K562 (cell line): ENCODE results near the gene GALNT18. TPM values are rescaled to one million over a fixed set of nuclear protein-coding genes. Genes with fewer than 3 reads are reported as not detected.

Experiments used
- ATAC-seq: fragments of 200-7000 bp; cut with Tn5 transposase; 3 replicates; pipeline ENCODE4 v1.9.1; 2020; ENCODE audit warnings: moderate library complexity
- BruUV-seq: library from RNA; stranded (reverse); fragments of 400-500 nt; replicated peaks from 2 replicates; lab custom pipeline; 2021; lab: Mats Ljungman, UMichigan
- CTCF ChIA-PET: fragments of 300-600 bp; formaldehyde crosslinking; extraction: SDS; loops from one replicate; lab custom pipeline; 2021; ENCODE audit warnings: low intra/inter-chr PET ratio; lab: Yijun Ruan, JAX
- POLR2A ChIA-PET: fragments of 300-600, 350-650 bp; sonication (Branson Sonifier 250); formaldehyde crosslinking; extraction: SDS; loops from one replicate; lab custom pipeline; 2021; ENCODE audit warnings: antibody characterized with exemption, inconsistent platforms; lab: Yijun Ruan, JAX
- DNase-seq, 4 experiments: peaks; one replicate each; pipeline versions ENCODE4 v3.0.0 to v3.0.0-alpha.2; 2011 to 2018; ENCODE audit warnings: low spot score in 3 of 4, mixed read lengths in 3 of 4; ENCODE audit errors: extremely low read depth in 1 of 4
- FAIRE-seq: peaks from 2 replicates; lab custom pipeline; 2011; peaks lifted over from hg19 to GRCh38; lab: Jason Lieb, UNC
- H2AFZ ChIP-seq: 2 replicates; pipeline ENCODE4 v1.6.0; 2011; ENCODE audit warnings: low read depth, low read length, control low read depth, inconsistent platforms
- H3K27ac ChIP-seq: fragments of 200-600 bp; 3 replicates; pipeline ENCODE4 v1.8.0; 2011; ENCODE audit warnings: low read depth, mild to moderate bottlenecking, control low read depth, inconsistent platforms, low read length, moderate library complexity, mixed read lengths; ENCODE audit errors: extremely low read depth
- H3K27me3 ChIP-seq, 2 experiments: fragments of 300-600 bp in 1 of 2; 2 replicates in 1 of 2; 3 replicates in 1 of 2; pipeline versions ENCODE4 v1.6.0 to v1.8.0; 2011; ENCODE audit warnings: inconsistent platforms in 2 of 2, low read length in 2 of 2, mild to moderate bottlenecking in 1 of 2, mixed read lengths in 1 of 2, moderate library complexity in 1 of 2; ENCODE audit not compliant: control insufficient read depth in 2 of 2, insufficient read depth in 2 of 2
- H3K36me3 ChIP-seq: fragments of 300-600 bp; 3 replicates; pipeline ENCODE4 v1.8.0; 2011; ENCODE audit warnings: mild to moderate bottlenecking, low read length, inconsistent platforms; ENCODE audit not compliant: control insufficient read depth, insufficient read depth
- H3K4me1 ChIP-seq, 2 experiments: fragments of 200-600 bp in 1 of 2; replicated peaks in 1 of 2; 2 replicates in 1 of 2; 3 replicates in 1 of 2; pipeline versions ENCODE4 v1.5.1 to v1.8.0; 2011; ENCODE audit warnings: inconsistent platforms in 2 of 2, low read length in 2 of 2, mild to moderate bottlenecking in 1 of 2, mixed read lengths in 1 of 2, moderate library complexity in 1 of 2; ENCODE audit not compliant: control insufficient read depth in 2 of 2, insufficient read depth in 2 of 2
- H3K4me2 ChIP-seq: 2 replicates; pipeline ENCODE4 v1.6.1; 2011; ENCODE audit warnings: low read length, control low read depth, inconsistent platforms, mixed read lengths; ENCODE audit not compliant: insufficient read depth
- H3K4me3 ChIP-seq: fragments of 200-600 bp; sonication (generic), shearing (Covaris generic); 2 replicates; pipeline ENCODE4 v1.5.1; 2016; ENCODE audit warnings: control low read depth, inconsistent platforms
- H3K79me2 ChIP-seq: fragments of 200-600 bp; 3 replicates; pipeline ENCODE4 v1.8.0; 2011; ENCODE audit warnings: low read length, inconsistent platforms; ENCODE audit not compliant: control insufficient read depth, insufficient read depth
- H3K9ac ChIP-seq, 2 experiments: 2 replicates each; pipeline versions ENCODE4 v1.6.0 to v1.6.1; 2011; ENCODE audit warnings: low read depth in 2 of 2, low read length in 2 of 2, control low read depth in 1 of 2, inconsistent platforms in 1 of 2, mild to moderate bottlenecking in 1 of 2, mixed read lengths in 1 of 2; ENCODE audit not compliant: insufficient read depth in 1 of 2
- H3K9me1 ChIP-seq: one replicate; pipeline ENCODE4 v1.6.0; 2011; ENCODE audit warnings: inconsistent platforms, mild to moderate bottlenecking, low read length, moderate library complexity; ENCODE audit not compliant: control insufficient read depth, insufficient read depth
- H3K9me3 ChIP-seq: replicated peaks from 2 replicates; pipeline ENCODE4 v1.5.1; 2011; ENCODE audit warnings: low read depth, low read length, inconsistent platforms; ENCODE audit not compliant: control insufficient read depth, insufficient read depth
- H4K20me1 ChIP-seq: replicated peaks from 2 replicates; pipeline ENCODE4 v1.6.1; 2011; ENCODE audit warnings: low read length, inconsistent platforms, mixed read lengths; ENCODE audit not compliant: control insufficient read depth, insufficient read depth
- ARNT ChIP-seq, 2 experiments: fragments of 450-650 bp; IDR thresholded peaks; 2 replicates each; pipeline ENCODE4 v1.6.1; 2016; ENCODE audit warnings: mild to moderate bottlenecking in 1 of 2
- BACH1 ChIP-seq: fragments of 200-800 bp; sonication (Bioruptor generic); IDR thresholded peaks from 2 replicates; pipeline ENCODE4 v1.6.1; 2016; ENCODE audit warnings: missing genetic modification characterization, missing compliant biosample characterization
- CBFA2T3 ChIP-seq: fragments of 450-650 bp; IDR thresholded peaks from 2 replicates; pipeline ENCODE4 v1.6.1; 2017
- CLOCK ChIP-seq: fragments of 250-450 bp; sonication (Bioruptor Pico); IDR thresholded peaks from 2 replicates; pipeline ENCODE4 v1.4.0; 2020; ENCODE audit warnings: mild to moderate bottlenecking, moderate library complexity, borderline replicate concordance
- ELF4 ChIP-seq: fragments of 450-650 bp; formaldehyde crosslinking; IDR thresholded peaks from 2 replicates; pipeline ENCODE4 v1.4.0; 2022; ENCODE audit warnings: missing genetic modification characterization
- FOXK1 ChIP-seq: sonication (generic); formaldehyde crosslinking; IDR thresholded peaks from 2 replicates; pipeline ENCODE4 v1.8.0; 2022; ENCODE audit warnings: missing genetic modification reagents, mild to moderate bottlenecking, borderline replicate concordance
- HNRNPH1 ChIP-seq: fragments of 200-400 bp; formaldehyde crosslinking; optimal IDR thresholded peaks from 2 replicates; pipeline ENCODE3; 2017; ENCODE audit warnings: low read depth, mild to moderate bottlenecking, low read length, moderate library complexity
- ILK ChIP-seq: fragments of 450-650 bp; IDR thresholded peaks from 2 replicates; pipeline ENCODE4 v1.6.1; 2016; ENCODE audit warnings: missing genetic modification characterization, low read depth, mild to moderate bottlenecking, missing compliant biosample characterization, moderate library complexity, borderline replicate concordance
- KLF10 ChIP-seq: fragments of 250-450 bp; sonication (Bioruptor Pico); IDR thresholded peaks from 2 replicates; pipeline ENCODE4 v1.6.1; 2021; ENCODE audit warnings: matching md5 sums
- MTA2 ChIP-seq: fragments of 450-650 bp; IDR thresholded peaks from 2 replicates; pipeline ENCODE4 v1.6.1; 2016; ENCODE audit warnings: low read depth
- NFXL1 ChIP-seq: fragments of 450-650 bp; formaldehyde crosslinking; IDR thresholded peaks from 2 replicates; pipeline ENCODE4 v1.4.0; 2021; ENCODE audit warnings: mild to moderate bottlenecking
- PHB ChIP-seq: fragments of 250-450 bp; sonication (Bioruptor Pico); IDR thresholded peaks from 2 replicates; pipeline ENCODE4 v1.5.0; 2021
- SMAD3 ChIP-seq: fragments of 450-650 bp; formaldehyde crosslinking; conservative IDR thresholded peaks from 2 replicates; pipeline ENCODE4 v1.4.0; 2020; ENCODE audit warnings: mild to moderate bottlenecking
- USF1 ChIP-seq: sonication (generic); formaldehyde crosslinking; IDR thresholded peaks from 2 replicates; pipeline ENCODE4 v1.9.0; 2022; ENCODE audit warnings: mild to moderate bottlenecking, missing genetic modification reagents
- ZBTB8A ChIP-seq: fragments of 450-650 bp; IDR thresholded peaks from 2 replicates; pipeline ENCODE4 v1.6.1; 2018; ENCODE audit warnings: mild to moderate bottlenecking, moderate library complexity; ENCODE audit not compliant: partially characterized antibody
- ZNF124 ChIP-seq: sonication (generic); formaldehyde crosslinking; IDR thresholded peaks from 2 replicates; pipeline ENCODE4 v1.8.1; 2022; ENCODE audit warnings: missing genetic modification reagents
- ZNF165 ChIP-seq: fragments of 250-450 bp; sonication (Bioruptor Pico); IDR thresholded peaks from 2 replicates; pipeline ENCODE4 v1.4.0; 2020; ENCODE audit warnings: borderline replicate concordance
- ZNF212 ChIP-seq: fragments of 450-650 bp; formaldehyde crosslinking; IDR thresholded peaks from 2 replicates; pipeline ENCODE4 v1.4.0; 2020; ENCODE audit warnings: mild to moderate bottlenecking
- ZNF589 ChIP-seq: fragments of 200-800 bp; sonication (Bioruptor generic); IDR thresholded peaks from 2 replicates; pipeline ENCODE4 v1.6.1; 2016; ENCODE audit warnings: low read depth, missing genetic modification characterization, missing compliant biosample characterization
- ZNF766 ChIP-seq: fragments of 200-800 bp; sonication (Bioruptor generic); conservative IDR thresholded peaks from 2 replicates; pipeline ENCODE4 v1.6.1; 2016; ENCODE audit warnings: missing genetic modification characterization, missing compliant biosample characterization
- WGBS: fragments of 100-300 bp; shearing (Covaris generic); methylation state at CpG from one replicate; pipeline ENCODE4 v1.1.6; 2016; ENCODE audit warnings: low coverage, mixed read lengths; ENCODE audit not compliant: insufficient coverage; ENCODE audit errors: missing lambda C conversion rate; 5-methylcytosine and 5-hydroxymethylcytosine counted together
- in situ Hi-C: fragments of 300-500 bp; cut with MboI; formaldehyde crosslinking; loops from 4 replicates; pipeline ENCODE4 v1.15.0; 2018; ENCODE audit warnings: inconsistent platforms, mixed read lengths
- intact Hi-C: fragments of 100-400 bp; cut with micrococcal nuclease; formaldehyde crosslinking; loops from 2 replicates; pipeline ENCODE4 v1.14.2; 2022
- polyA plus RNA-seq, 8 experiments: library from polyadenylated mRNA; depleted of rRNA in 4 of 8; stranded (reverse) in 5 of 8; unstranded in 3 of 8; fragments of >200 nt; fragmentation: Nextera tagmentation in 2 of 8; fragmentation: Illumina TruSeq in 1 of 8; extraction: Ambion mirVana in 2 of 8; extraction: Trizol in 1 of 8; gene quantifications; 2 replicates each; pipeline versions ENCODE4 v1.2.1 to v1.2.3, GENCODE V29; 2011 to 2014; ENCODE audit warnings: inconsistent platforms in 1 of 8, missing spikeins in 1 of 8
- total RNA-seq, 7 experiments: library from RNA; depleted of rRNA in 6 of 7; stranded (reverse); fragments of >200 nt in 6 of 7; fragmentation: Illumina TruSeq in 2 of 7; extraction: Trizol in 2 of 7; gene quantifications; 2 replicates each; pipeline versions ENCODE4 v1.2.1 to v1.2.3, GENCODE V29; 2011 to 2021; ENCODE audit warnings: low replicate concordance in 1 of 7

Gene GALNT18
- total and polyA plus RNA-seq, 9 of the 15 experiments (the other 6 are each of a cell fraction or from before 2014, with no cell fraction given), result not detected

- no peak overlapping the region for H3K4me2 ChIP-seq
- FAIRE-seq, result no peak
- no TSS peak for BruUV-seq
These were observed 19.8 kb upstream of the GALNT18 start for GRCh38 chr11:11641581-11641980.

GRCh38 chr11:11640996-11641395, 19.2 kb upstream of the GALNT18 start:
- Histone ChIP-seq H3K36me3 (no peaks in the 10 kb centered on the region), H3K9ac (no peak overlapping the region), H3K4me2 (no peak overlapping the region), H3K9me1 (no peaks in the 10 kb centered on the region), H3K4me1 (no peaks in the 10 kb centered on the region), H3K4me3 (no peak overlapping the region), H2AFZ (no peak overlapping the region), H3K27ac (no peak overlapping the region), H3K79me2 (no peaks in the 10 kb centered on the region), H4K20me1 (no peaks in the 10 kb centered on the region), H3K9me3 (no peaks in the 10 kb centered on the region), H3K27me3 (no peaks in the 10 kb centered on the region)
- DNase-seq (no peak), FAIRE-seq (no peak), ATAC-seq (no peak)
- BruUV-seq, result no TSS peak
- POLR2A ChIA-PET, result interaction anchor here (0.6 kb wide), 1 partner anchor 38 kb away, joined by 3 read pairs; no protein-coding TSS in a partner anchor
- intact Hi-C loops (no loop called here), in situ Hi-C loops (no loop called here)
- CTCF ChIA-PET, result no interaction called here
- WGBS, result 0% methylated on average over 5 of the region's 5 CpGs
- no peak for TF ChIP-seq ILK
- TF ChIP-seq CLOCK (CRISPR knock-in tag), result no peak
- TF ChIP-seq MTA2, result no peak
- no peak for TF ChIP-seq CBFA2T3
- no peak for TF ChIP-seq USF1 (CRISPR knock-in tag)
- no peak for TF ChIP-seq FOXK1 (CRISPR knock-in tag)
- TF ChIP-seq ZNF165, result no peak
- no peak for TF ChIP-seq ARNT (IDR thresholded peaks at IDR 0.05)
- TF ChIP-seq ZNF589 (CRISPR knock-in tag), result no peak

More at GRCh38 chr11:11641581-11641980, 19.8 kb upstream of the GALNT18 start:
- ChIA-PET POLR2A (interaction anchor here (1.0 kb wide), 1 partner anchor 100 kb away, joined by 3 read pairs; no protein-coding TSS in a partner anchor), CTCF (no interaction called here)
- Histone ChIP-seq H3K27ac (no peak overlapping the region), H3K4me1 (no peaks in the 10 kb centered on the region), H4K20me1 (no peaks in the 10 kb centered on the region), H3K4me3 (no peak overlapping the region), H2AFZ (no peak overlapping the region), H3K9me1 (no peaks in the 10 kb centered on the region), H3K9me3 (no peaks in the 10 kb centered on the region), H3K27me3 (no peaks in the 10 kb centered on the region), H3K9ac (no peak overlapping the region), H3K79me2 (no peaks in the 10 kb centered on the region), H3K36me3 (no peaks in the 10 kb centered on the region)
- DNase-seq, result no peak
- in situ Hi-C loops, result no loop called here
- intact Hi-C loops, result no loop called here
- 0% methylated on average over 1 of the region's 1 CpG for WGBS
- TF ChIP-seq PHB (CRISPR knock-in tag), result no peak
- no peak for TF ChIP-seq SMAD3 (CRISPR knock-in tag)
- TF ChIP-seq KLF10 (CRISPR knock-in tag), result no peak
- no peak for TF ChIP-seq HNRNPH1
- TF ChIP-seq ZNF212, result no peak
- no peak for TF ChIP-seq NFXL1 (CRISPR knock-in tag)
- TF ChIP-seq ELF4 (CRISPR knock-in tag), result no peak
- TF ChIP-seq BACH1 (tag), result no peak
- no peak for TF ChIP-seq ZNF124 (CRISPR knock-in tag)
- TF ChIP-seq ZNF766 (CRISPR knock-in tag), result no peak
- no peak for TF ChIP-seq ZBTB8A
- no peak for ATAC-seq
